GM23248 (cell line): ENCODE measurements around the gene ITGA4.

ENCODE experiments used
- EZH2 ChIP-seq: fragments of 200-600 bp; sonication (generic); IDR thresholded peaks from 2 replicates; pipeline ENCODE4 v1.6.1; 2018; ENCODE audit warnings: antibody characterized with exemption, mild to moderate bottlenecking; ENCODE audit not compliant: insufficient read depth, poor library complexity, severe bottlenecking
- EZH2phosphoT487 ChIP-seq: fragments of 200-600 bp; sonication (generic); IDR thresholded peaks from 2 replicates; pipeline ENCODE4 v1.6.1; 2018; ENCODE audit warnings: antibody characterized with exemption, moderate library complexity, mild to moderate bottlenecking, low read depth; ENCODE audit not compliant: insufficient read depth

DNA sequence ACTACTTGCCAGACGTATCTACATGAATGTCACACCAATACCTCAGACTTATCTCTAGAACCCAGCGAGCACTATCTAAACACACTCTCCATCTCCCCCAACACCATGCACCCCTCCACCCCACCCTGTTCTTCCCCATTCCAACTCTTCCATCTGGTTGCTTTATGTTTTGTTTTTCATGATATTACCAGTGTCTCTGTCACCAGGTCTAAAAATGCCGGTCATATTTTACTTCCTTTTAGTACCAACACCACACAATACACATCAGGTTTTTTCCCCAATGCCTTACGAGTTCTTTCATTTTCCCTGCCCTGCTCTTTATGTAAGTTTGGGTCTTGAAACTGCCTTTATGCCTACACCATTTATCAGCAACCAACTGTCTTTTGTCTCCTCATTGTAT, 10.2 kb upstream of the ITGA4 start:
- no peak for TF ChIP-seq EZH2
- TF ChIP-seq EZH2phosphoT487: no peak
